Trophoblast cell (in vitro differentiated cells and primary cell): ENCODE results near the gene SGCD.

Experiments used
- DNase-seq, 2 donors: peaks; one replicate each; pipeline ENCODE4 v3.0.0-alpha.2; 2016
- H2AFZ ChIP-seq: 2 replicates; pipeline ENCODE4 v1.6.1; 2013; ENCODE audit warnings: low read length, moderate library complexity, mild to moderate bottlenecking; ENCODE audit not compliant: insufficient read depth, poor library complexity
- H2AK5ac ChIP-seq: 2 replicates; pipeline ENCODE4 v1.6.1; 2013; ENCODE audit warnings: mild to moderate bottlenecking, low read length
- H2BK120ac ChIP-seq: 2 replicates; pipeline ENCODE4 v1.6.1; 2013; ENCODE audit warnings: low read length, mild to moderate bottlenecking, moderate library complexity; ENCODE audit not compliant: insufficient read depth, poor library complexity
- H2BK12ac ChIP-seq: 2 replicates; pipeline ENCODE4 v1.6.1; 2013; ENCODE audit warnings: mild to moderate bottlenecking, low read length, moderate library complexity
- H2BK5ac ChIP-seq: 2 replicates; pipeline ENCODE4 v1.6.1; 2013; ENCODE audit warnings: low read length, low read depth, moderate library complexity, mild to moderate bottlenecking; ENCODE audit not compliant: poor library complexity
- H3K14ac ChIP-seq: 2 replicates; pipeline ENCODE4 v1.6.1; 2013; ENCODE audit warnings: mild to moderate bottlenecking, low read length
- H3K18ac ChIP-seq: 2 replicates; pipeline ENCODE4 v1.6.1; 2013; ENCODE audit warnings: mild to moderate bottlenecking, low read length
- H3K23ac ChIP-seq: 2 replicates; pipeline ENCODE4 v1.6.1; 2013; ENCODE audit warnings: low read length
- H3K27ac ChIP-seq: 2 replicates; pipeline ENCODE4 v1.5.1; 2013; ENCODE audit warnings: low read depth, mild to moderate bottlenecking, inconsistent platforms, low read length, moderate library complexity
- H3K27me3 ChIP-seq: 2 replicates; pipeline ENCODE4 v1.6.1; 2013; ENCODE audit warnings: inconsistent platforms, mild to moderate bottlenecking, low read length, moderate library complexity; ENCODE audit not compliant: insufficient read depth
- H3K36me3 ChIP-seq, 2 experiments: 1 replicate in 1 of 2; 2 replicates in 1 of 2; pipeline ENCODE4 v1.6.1; 2013; ENCODE audit warnings: low read length in 2 of 2, mild to moderate bottlenecking in 2 of 2, moderate library complexity in 1 of 2; ENCODE audit not compliant: insufficient read depth in 2 of 2, control insufficient read depth in 1 of 2
- H3K4ac ChIP-seq: 2 replicates; pipeline ENCODE4 v1.6.1; 2013; ENCODE audit warnings: low read depth, mild to moderate bottlenecking, low read length, moderate library complexity
- H3K4me1 ChIP-seq, 2 experiments: 1 replicate in 1 of 2; 2 replicates in 1 of 2; pipeline ENCODE4 v1.6.1; 2013; ENCODE audit warnings: low read length in 2 of 2, mild to moderate bottlenecking in 2 of 2, moderate library complexity in 1 of 2; ENCODE audit not compliant: insufficient read depth in 2 of 2, control insufficient read depth in 1 of 2
- H3K4me2 ChIP-seq: 2 replicates; pipeline ENCODE4 v1.6.1; 2013; ENCODE audit warnings: inconsistent platforms, mild to moderate bottlenecking, low read length, moderate library complexity
- H3K4me3 ChIP-seq: 2 replicates; pipeline ENCODE4 v1.5.1; 2013; ENCODE audit warnings: mild to moderate bottlenecking, low read depth, low read length, inconsistent platforms
- H3K79me1 ChIP-seq: one replicate; pipeline ENCODE4 v1.6.1; 2013; ENCODE audit warnings: low read length
- H3K79me2 ChIP-seq: 2 replicates; pipeline ENCODE4 v1.6.1; 2013; ENCODE audit warnings: low read length, mild to moderate bottlenecking; ENCODE audit not compliant: control insufficient read depth, insufficient read depth, poor library complexity
- H3K9ac ChIP-seq: 2 replicates; pipeline ENCODE4 v1.6.1; 2013; ENCODE audit warnings: mild to moderate bottlenecking, low read length
- H3K9me3 ChIP-seq: 2 replicates; pipeline ENCODE4 v1.6.1; 2013; ENCODE audit warnings: low read depth, mild to moderate bottlenecking, control low read depth, inconsistent platforms, low read length; ENCODE audit not compliant: insufficient read depth
- H4K12ac ChIP-seq: 2 replicates; pipeline ENCODE4 v1.6.1; 2013; ENCODE audit warnings: low read depth, mild to moderate bottlenecking, low read length, moderate library complexity
- H4K8ac ChIP-seq: 2 replicates; pipeline ENCODE4 v1.6.1; 2013; ENCODE audit warnings: low read depth, mild to moderate bottlenecking, low read length, moderate library complexity
- H4K91ac ChIP-seq: one replicate; pipeline ENCODE4 v1.6.1; 2013; ENCODE audit warnings: low read depth, mild to moderate bottlenecking, low read length, moderate library complexity
- WGBS: extraction: QIAGEN DNeasy Blood & Tissue Kit; methylation state at CpG from one replicate; pipeline ENCODE4 v1.1.7; 2013; ENCODE audit warnings: missing lambda C conversion rate; ENCODE audit not compliant: insufficient read length, insufficient coverage; ENCODE audit errors: extremely low coverage; 5-methylcytosine and 5-hydroxymethylcytosine counted together

The SGCD gene

DNA sequence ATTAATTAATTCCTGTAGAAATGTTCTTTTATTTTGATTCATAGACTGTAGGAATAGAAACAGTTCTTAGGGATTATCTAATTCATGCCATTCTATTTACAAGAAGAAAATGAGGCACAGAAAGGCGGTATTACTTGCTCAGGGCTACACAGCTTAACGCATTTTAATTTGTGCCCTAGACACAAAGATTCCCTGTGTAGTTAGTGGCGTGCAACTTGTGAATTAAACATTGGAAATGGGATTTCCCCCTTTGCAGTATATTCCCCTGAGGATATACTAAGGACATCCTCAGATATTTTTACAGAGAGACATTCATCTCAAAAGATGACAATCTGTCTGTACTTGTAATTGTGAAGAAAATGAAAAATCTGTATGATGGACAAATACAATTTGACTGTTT, 108.1 kb downstream of the SGCD start:
- Histone ChIP-seq H3K4me1 (no peaks in the 10 kb centered on the region), H2AK5ac (no peak overlapping the region), H3K9me3 (no peaks in the 10 kb centered on the region), H3K9ac (no peak overlapping the region), H2BK120ac (no peak overlapping the region), H3K79me2 (no peaks in the 10 kb centered on the region), H3K4me2 (no peak overlapping the region), H3K18ac (no peak overlapping the region), H2BK12ac (no peak overlapping the region), H3K4ac (no peak overlapping the region), H4K91ac (no peak overlapping the region), H4K12ac (no peak overlapping the region), H2BK5ac (no peak overlapping the region), H3K23ac (no peak overlapping the region), H3K27me3 (no peaks in the 10 kb centered on the region), H2AFZ (no peak overlapping the region), H4K8ac (no peak overlapping the region), H3K79me1 (no peaks in the 10 kb centered on the region), H3K14ac (no peak overlapping the region), H3K27ac (no peak overlapping the region), H3K36me3 (no peaks in the 10 kb centered on the region), H3K4me3 (no peak overlapping the region)
- WGBS: no CpG with 5 or more reads among the region's 3 CpGs
- DNase-seq: no peak

DNA sequence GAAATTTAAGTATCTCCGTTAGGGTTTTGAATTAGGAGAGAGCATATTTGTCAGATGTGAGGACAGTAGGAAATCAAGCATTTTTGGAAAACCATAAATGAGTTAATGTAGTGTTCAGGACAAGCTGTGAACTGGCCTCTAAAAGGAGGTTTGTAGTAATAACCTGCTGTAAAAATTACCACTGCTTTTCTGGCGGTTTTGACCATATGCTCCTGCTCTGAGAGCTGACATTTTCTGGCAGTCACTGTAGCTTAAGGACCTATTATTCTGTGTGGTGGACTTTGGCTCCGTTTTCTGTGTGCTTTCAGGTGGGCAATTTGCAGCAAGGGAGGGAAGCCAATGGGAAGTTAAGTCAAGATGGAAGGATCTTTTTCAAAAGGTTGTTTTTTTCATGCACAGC, 111.1 kb downstream of the SGCD start:
- H3K18ac ChIP-seq: no peak overlapping the region
- no peaks in the 10 kb centered on the region for H3K36me3 ChIP-seq
- H3K4me1 ChIP-seq: no peaks in the 10 kb centered on the region
- no peak overlapping the region for H2AK5ac ChIP-seq
- no peak overlapping the region for H2BK12ac ChIP-seq
- no peak overlapping the region for H3K27ac ChIP-seq
- H4K12ac ChIP-seq: no peak overlapping the region
- DNase-seq: no peak
- no peak overlapping the region for H3K4ac ChIP-seq
- no peak overlapping the region for H4K8ac ChIP-seq
- H2BK120ac ChIP-seq: no peak overlapping the region
- H4K91ac ChIP-seq: no peak overlapping the region
- WGBS: no CpG with 5 or more reads among the region's 3 CpGs
- H3K4me3 ChIP-seq: no peak overlapping the region
- H2AFZ ChIP-seq: no peak overlapping the region
- no peak overlapping the region for H3K14ac ChIP-seq
- H3K27me3 ChIP-seq: no peaks in the 10 kb centered on the region
- H3K23ac ChIP-seq: no peak overlapping the region
- H3K4me2 ChIP-seq: no peak overlapping the region
- no peaks in the 10 kb centered on the region for H3K9me3 ChIP-seq
- no peak overlapping the region for H3K9ac ChIP-seq
- H3K79me1 ChIP-seq: no peaks in the 10 kb centered on the region
- H3K79me2 ChIP-seq: no peaks in the 10 kb centered on the region
- H2BK5ac ChIP-seq: no peak overlapping the region

GRCh38 chr5:156444753-156445291, 117.9 kb downstream of the SGCD start:
- H2BK120ac ChIP-seq: no peak overlapping the region
- H3K18ac ChIP-seq: no peak overlapping the region
- no peaks in the 10 kb centered on the region for H3K9me3 ChIP-seq
- H3K36me3 ChIP-seq: no peaks in the 10 kb centered on the region
- no peak overlapping the region for H3K14ac ChIP-seq
- no CpG with 5 or more reads among the region's 3 CpGs for WGBS
- H4K91ac ChIP-seq: no peak overlapping the region
- no peak overlapping the region for H3K4me2 ChIP-seq
- no peaks in the 10 kb centered on the region for H3K27me3 ChIP-seq
- no peak overlapping the region for H2BK5ac ChIP-seq
- no peak overlapping the region for H4K12ac ChIP-seq
- H3K4me1 ChIP-seq: no peaks in the 10 kb centered on the region
- no peak overlapping the region for H2BK12ac ChIP-seq
- H2AFZ ChIP-seq: no peak overlapping the region
- no peak overlapping the region for H3K9ac ChIP-seq
- no peak overlapping the region for H3K4me3 ChIP-seq
- no peaks in the 10 kb centered on the region for H3K79me2 ChIP-seq
- no peak for DNase-seq
- no peak overlapping the region for H2AK5ac ChIP-seq
- no peak overlapping the region for H3K4ac ChIP-seq
- no peak overlapping the region for H3K27ac ChIP-seq
- no peak overlapping the region for H3K23ac ChIP-seq
- no peaks in the 10 kb centered on the region for H3K79me1 ChIP-seq
- no peak overlapping the region for H4K8ac ChIP-seq

DNA sequence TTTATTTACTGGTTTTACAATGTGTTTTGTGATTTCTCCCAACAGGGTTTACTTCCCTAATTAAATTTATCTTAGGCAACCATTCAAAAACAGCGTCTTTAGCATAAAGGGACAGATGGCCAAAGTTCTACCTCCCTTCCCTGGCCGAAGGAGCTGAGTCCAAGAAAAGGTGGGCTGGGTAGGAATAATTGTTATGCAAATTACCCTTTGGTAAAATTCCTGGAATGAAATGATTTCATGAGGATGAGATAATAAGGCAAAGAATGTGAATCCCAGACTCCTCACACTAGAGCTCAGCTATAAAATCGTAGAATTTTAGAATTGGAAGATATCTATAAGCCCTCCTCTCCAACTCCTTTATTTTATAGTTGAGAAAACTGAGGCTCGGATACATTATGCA, 119.6 kb downstream of the SGCD start:
- H3K23ac ChIP-seq: no peak overlapping the region
- H2BK120ac ChIP-seq: no peak overlapping the region
- H3K4me3 ChIP-seq: no peak overlapping the region
- no peak overlapping the region for H3K4ac ChIP-seq
- H4K91ac ChIP-seq: no peak overlapping the region
- H3K79me1 ChIP-seq: no peaks in the 10 kb centered on the region
- no peaks in the 10 kb centered on the region for H3K4me1 ChIP-seq
- WGBS: no CpG with 5 or more reads among the region's 4 CpGs
- no peaks in the 10 kb centered on the region for H3K79me2 ChIP-seq
- H3K36me3 ChIP-seq: no peaks in the 10 kb centered on the region
- H3K27ac ChIP-seq: no peak overlapping the region
- no peak overlapping the region for H2BK5ac ChIP-seq
- H3K9ac ChIP-seq: no peak overlapping the region
- no peak overlapping the region for H2BK12ac ChIP-seq
- DNase-seq: no peak
- H3K27me3 ChIP-seq: no peaks in the 10 kb centered on the region
- H3K9me3 ChIP-seq: no peaks in the 10 kb centered on the region
- H4K12ac ChIP-seq: no peak overlapping the region
- no peak overlapping the region for H3K4me2 ChIP-seq
- H2AK5ac ChIP-seq: no peak overlapping the region
- no peak overlapping the region for H3K18ac ChIP-seq
- H3K14ac ChIP-seq: no peak overlapping the region
- no peak overlapping the region for H2AFZ ChIP-seq
- H4K8ac ChIP-seq: no peak overlapping the region
